GM12878 (cell line): ENCODE measurements around the gene FBLIM1.

Experiments used
- ATF2 ChIP-seq: IDR thresholded peaks from 2 replicates; pipeline ENCODE4 v1.6.1; 2012; ENCODE audit warnings: low read length, inconsistent platforms
- BHLHE40 ChIP-seq, 2 experiments: fragments of 450-650 bp in 1 of 2; IDR thresholded peaks; 2 replicates each; pipeline ENCODE4 v1.6.1; 2011 to 2017; ENCODE audit warnings: low read depth in 2 of 2, borderline replicate concordance in 1 of 2, improper control_type of control experiment in 1 of 2, low read length in 1 of 2, mild to moderate bottlenecking in 1 of 2
- EZH2 ChIP-seq: IDR thresholded peaks from 2 replicates; pipeline ENCODE4 v1.6.1; 2012; ENCODE audit warnings: low read depth, mild to moderate bottlenecking, control low read depth, inconsistent platforms, low read length, borderline replicate concordance; ENCODE audit not compliant: control insufficient read depth
- HCFC1 ChIP-seq: fragments of 150-350 bp; IDR thresholded peaks from 2 replicates; pipeline ENCODE4 v1.6.1; 2014; ENCODE audit warnings: low read length
- HDAC6 ChIP-seq: fragments of 200-600 bp; sonication (generic); IDR thresholded peaks from one replicate; pipeline ENCODE4 v1.8.0; 2017; ENCODE audit warnings: antibody characterized with exemption; ENCODE audit not compliant: unreplicated experiment
- POLR2A ChIP-seq: IDR thresholded peaks from 2 replicates; pipeline ENCODE4 v1.6.1; 2011; ENCODE audit warnings: low read depth, mild to moderate bottlenecking, low read length
- RAD21 ChIP-seq: IDR thresholded peaks from 2 replicates; pipeline ENCODE4 v1.6.1; 2011; ENCODE audit warnings: mild to moderate bottlenecking, low read depth, low read length, moderate library complexity; ENCODE audit not compliant: insufficient read depth
- RAD51 ChIP-seq: fragments of 450-650 bp; IDR thresholded peaks from 2 replicates; pipeline ENCODE4 v1.6.1; 2016; ENCODE audit warnings: moderate library complexity, mild to moderate bottlenecking, inconsistent platforms
- RB1 ChIP-seq: fragments of 450-650 bp; formaldehyde crosslinking; IDR thresholded peaks from 2 replicates; pipeline ENCODE4 v1.6.1; 2017; ENCODE audit warnings: mild to moderate bottlenecking, borderline replicate concordance
- RFX5 ChIP-seq: IDR thresholded peaks from 2 replicates; pipeline ENCODE4 v1.6.1; 2011; ENCODE audit warnings: low read depth, low read length, improper control_type of control experiment
- SUZ12 ChIP-seq: fragments of 200-600 bp; sonication (generic); IDR thresholded peaks from one replicate; pipeline ENCODE4 v1.6.1; 2018; ENCODE audit warnings: antibody characterized with exemption, mild to moderate bottlenecking; ENCODE audit not compliant: unreplicated experiment
- USF2 ChIP-seq: IDR thresholded peaks from 2 replicates; pipeline ENCODE4 v1.6.1; 2011; ENCODE audit warnings: low read depth, low read length, improper control_type of control experiment, borderline replicate concordance
- YY1 ChIP-seq: IDR thresholded peaks from 2 replicates; pipeline ENCODE4 v1.6.1; 2011; ENCODE audit warnings: low read depth, mild to moderate bottlenecking, low read length
- TF ChIP-seq, protein P1 (sequence below), 3 experiments: IDR thresholded peaks in 2 of 3; conservative IDR thresholded peaks in 1 of 3; 2 replicates each; pipeline ENCODE4 v1.5.1; 2011; ENCODE audit warnings: low read depth in 3 of 3, low read length in 3 of 3, mild to moderate bottlenecking in 3 of 3, control low read depth in 2 of 3, moderate library complexity in 2 of 3, inconsistent platforms in 1 of 3, mixed read lengths in 1 of 3; ENCODE audit not compliant: control insufficient read depth in 2 of 3, insufficient read depth in 1 of 3; ENCODE audit errors: extremely low read depth in 1 of 3

DNA sequence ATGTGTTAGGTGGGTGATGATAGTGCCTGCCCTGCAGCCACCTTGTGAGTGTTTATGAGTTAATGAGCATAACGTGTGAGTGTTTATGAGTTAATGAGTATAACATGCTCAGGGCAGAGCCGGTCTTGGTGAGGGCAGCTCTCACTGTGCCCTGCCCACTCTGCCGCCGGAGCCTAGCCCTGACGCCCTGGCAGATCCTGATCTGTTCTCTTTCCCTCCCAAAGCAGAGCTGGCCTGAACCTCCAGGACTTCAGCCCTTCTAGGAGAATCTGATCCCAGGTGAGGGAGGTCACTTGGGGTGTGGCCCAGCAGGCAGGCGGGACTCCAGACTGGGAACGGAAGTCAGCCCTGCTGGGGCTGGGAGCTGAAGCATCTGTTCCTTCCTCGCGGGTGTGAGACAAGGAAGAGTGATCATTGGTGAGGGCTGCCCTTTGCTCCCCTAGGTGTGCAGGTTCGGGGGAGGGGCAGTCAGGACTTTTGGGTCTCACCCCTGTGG, 5.7 kb downstream of the FBLIM1 start:
- TF ChIP-seq RFX5 (no peak), HDAC6 (no peak), RAD51 (no peak), ATF2 (no peak), BHLHE40 (IDR thresholded peaks at IDR 0.05; ENCODE audit: borderline replicate concordance in 1 of 2, low read depth in 2 of 2, low read length in 1 of 2) (no peak), RAD21 (no peak), SUZ12 (no peak), EZH2 (no peak), USF2 (no peak), RB1 (no peak), HCFC1 (no peak), YY1 (no peak), POLR2A (no peak)
- TF ChIP-seq, protein P1, sequence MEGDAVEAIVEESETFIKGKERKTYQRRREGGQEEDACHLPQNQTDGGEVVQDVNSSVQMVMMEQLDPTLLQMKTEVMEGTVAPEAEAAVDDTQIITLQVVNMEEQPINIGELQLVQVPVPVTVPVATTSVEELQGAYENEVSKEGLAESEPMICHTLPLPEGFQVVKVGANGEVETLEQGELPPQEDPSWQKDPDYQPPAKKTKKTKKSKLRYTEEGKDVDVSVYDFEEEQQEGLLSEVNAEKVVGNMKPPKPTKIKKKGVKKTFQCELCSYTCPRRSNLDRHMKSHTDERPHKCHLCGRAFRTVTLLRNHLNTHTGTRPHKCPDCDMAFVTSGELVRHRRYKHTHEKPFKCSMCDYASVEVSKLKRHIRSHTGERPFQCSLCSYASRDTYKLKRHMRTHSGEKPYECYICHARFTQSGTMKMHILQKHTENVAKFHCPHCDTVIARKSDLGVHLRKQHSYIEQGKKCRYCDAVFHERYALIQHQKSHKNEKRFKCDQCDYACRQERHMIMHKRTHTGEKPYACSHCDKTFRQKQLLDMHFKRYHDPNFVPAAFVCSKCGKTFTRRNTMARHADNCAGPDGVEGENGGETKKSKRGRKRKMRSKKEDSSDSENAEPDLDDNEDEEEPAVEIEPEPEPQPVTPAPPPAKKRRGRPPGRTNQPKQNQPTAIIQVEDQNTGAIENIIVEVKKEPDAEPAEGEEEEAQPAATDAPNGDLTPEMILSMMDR (IDR thresholded peaks at IDR 0.05 in 2 of 3, conservative IDR thresholded peaks at IDR 0.05 in 1 of 3; ENCODE audit: control insufficient read depth in 2 of 3, extremely low read depth in 1 of 3, insufficient read depth in 1 of 3, low read depth in 3 of 3, low read length in 3 of 3): no peak
